ENCODE results near the gene DGCR6L.
"Not testable (repeated sequence)": the region's sequence is repeated elsewhere in the genome, so short reads cannot be mapped to it uniquely, and the experiment has no call there.

The DGCR6L gene

GRCh38 chr22:20324139-20324516 is 4.3 kb upstream of the DGCR6L start:
- DNase-seq = peak; percentile 72

- not testable (repeated sequence) for DNase-seq
These were observed 1.8 kb upstream of the DGCR6L start for GRCh38 chr22:20321552-20322211.

GRCh38 chr22:20320659-20321551 is 1.0 kb upstream of the DGCR6L start:
- not testable (repeated sequence) for DNase-seq

GRCh38 chr22:20319041-20319744 is 667 bp downstream of the DGCR6L start:
- DNase-seq = no peak

- not testable (repeated sequence) for DNase-seq
These were observed 1.7 kb downstream of the DGCR6L start for GRCh38 chr22:20318043-20318688.

GRCh38 chr22:20317402-20318042 is 2.3 kb downstream of the DGCR6L start:
- DNase-seq = peak; percentile 48

- no peak for DNase-seq
These were observed 2.9 kb downstream of the DGCR6L start for GRCh38 chr22:20316844-20317401.

GRCh38 chr22:20316217-20316843 is 3.5 kb downstream of the DGCR6L start:
- DNase-seq = no peak

GRCh38 chr22:20315337-20316216 is 4.3 kb downstream of the DGCR6L start:
- no peak for DNase-seq

GRCh38 chr22:20314741-20315336 is 5.0 kb downstream of the DGCR6L start:
- DNase-seq = not testable (repeated sequence)

- not testable (repeated sequence) for DNase-seq
These were observed 5.7 kb downstream of the DGCR6L start for GRCh38 chr22:20314206-20314605.

GRCh38 chr22:20313306-20314077 is 6.4 kb downstream of the DGCR6L start:
- not testable (repeated sequence) for DNase-seq

GRCh38 chr22:20312396-20313191 is 7.3 kb downstream of the DGCR6L start:
- DNase-seq = no peak

- not testable (repeated sequence) for DNase-seq
These were observed 8.4 kb downstream of the DGCR6L start for GRCh38 chr22:20311249-20312062.

- DNase-seq = not testable (repeated sequence)
These were observed 9.1 kb downstream of the DGCR6L start for GRCh38 chr22:20310773-20311172.

GRCh38 chr22:20310180-20310579 is 9.7 kb downstream of the DGCR6L start:
- DNase-seq = not testable (repeated sequence)
